Muscle layer of colon (tissue), 2 donors: Measurements from ENCODE around the gene NKG7.

Experiments used
- H3K27ac ChIP-seq: one replicate; pipeline ENCODE4 v1.7.0; 2013; ENCODE audit warnings: low read depth, mild to moderate bottlenecking, low read length, moderate library complexity
- H3K27me3 ChIP-seq, 2 donors: one replicate each; pipeline ENCODE4 v1.7.0; 2013; ENCODE audit warnings: low read length in 2 of 2, mild to moderate bottlenecking in 2 of 2; ENCODE audit not compliant: insufficient read depth in 2 of 2, control insufficient read depth in 1 of 2
- H3K36me3 ChIP-seq: one replicate; pipeline ENCODE4 v1.7.0; 2013; ENCODE audit warnings: mild to moderate bottlenecking, low read length; ENCODE audit not compliant: insufficient read depth
- H3K4me1 ChIP-seq: one replicate; pipeline ENCODE4 v1.7.0; 2013; ENCODE audit warnings: mild to moderate bottlenecking, low read length; ENCODE audit not compliant: insufficient read depth
- H3K4me3 ChIP-seq, 2 donors: one replicate each; pipeline ENCODE4 v1.7.0; 2013; ENCODE audit warnings: low read length in 2 of 2, low read depth in 1 of 2, mild to moderate bottlenecking in 1 of 2, moderate library complexity in 1 of 2
- H3K9ac ChIP-seq: one replicate; pipeline ENCODE4 v1.7.0; 2013; ENCODE audit warnings: low read length
- H3K9me3 ChIP-seq: one replicate; pipeline ENCODE4 v1.7.0; 2013; ENCODE audit warnings: mild to moderate bottlenecking, low read length
- donor health status: abdominal sarcoma.
- donor health status: Adenocarcinoma of cecum.

NKG7 gene

GRCh38 chr19:51354742-51355148 is 17.7 kb downstream of the NKG7 start:
- no peak overlapping the region for H3K4me3 ChIP-seq
- H3K9ac ChIP-seq, result no peak overlapping the region
- H3K9me3 ChIP-seq, result no peaks in the 10 kb centered on the region
- no peak overlapping the region for H3K27ac ChIP-seq
- peaks cover 17% of the 10 kb centered on the region for H3K36me3 ChIP-seq
- no peaks in the 10 kb centered on the region for H3K4me1 ChIP-seq
- H3K27me3 ChIP-seq, result no peaks in the 10 kb centered on the region

- Histone ChIP-seq H3K4me3 (no peak overlapping the region), H3K27ac (no peak overlapping the region), H3K36me3 (peaks cover 17% of the 10 kb centered on the region), H3K9ac (no peak overlapping the region), H3K27me3 (no peaks in the 10 kb centered on the region), H3K4me1 (no peaks in the 10 kb centered on the region), H3K9me3 (no peaks in the 10 kb centered on the region)
These were observed 18.2 kb downstream of the NKG7 start for GRCh38 chr19:51354103-51354741.

GRCh38 chr19:51352783-51353360 is 19.6 kb downstream of the NKG7 start:
- Histone ChIP-seq H3K9me3 (no peaks in the 10 kb centered on the region), H3K36me3 (peaks cover 22% of the 10 kb centered on the region), H3K9ac (no peak overlapping the region)

GRCh38 chr19:51351266-51351990 is 21.0 kb downstream of the NKG7 start:
- Histone ChIP-seq H3K9me3 (no peaks in the 10 kb centered on the region), H3K9ac (no peak overlapping the region), H3K27me3 (no peaks in the 10 kb centered on the region), H3K36me3 (peaks cover 29% of the 10 kb centered on the region), H3K4me3 (no peak overlapping the region), H3K4me1 (no peaks in the 10 kb centered on the region), H3K27ac (no peak overlapping the region)

More at GRCh38 chr19:51352783-51353360, 19.6 kb downstream of the NKG7 start:
- no peaks in the 10 kb centered on the region for H3K27me3 ChIP-seq
- no peak overlapping the region for H3K27ac ChIP-seq
- no peak overlapping the region for H3K4me3 ChIP-seq
- no peaks in the 10 kb centered on the region for H3K4me1 ChIP-seq

- Histone ChIP-seq H3K27ac (no peak overlapping the region), H3K27me3 (no peaks in the 10 kb centered on the region), H3K4me1 (no peaks in the 10 kb centered on the region), H3K4me3 (no peak overlapping the region), H3K36me3 (peaks cover 30% of the 10 kb centered on the region), H3K9me3 (no peaks in the 10 kb centered on the region), H3K9ac (no peak overlapping the region)
These were observed 25.1 kb downstream of the NKG7 start for GRCh38 chr19:51347209-51347928.

GRCh38 chr19:51346742-51347141 is 25.7 kb downstream of the NKG7 start:
- no peaks in the 10 kb centered on the region for H3K4me1 ChIP-seq
- no peaks in the 10 kb centered on the region for H3K9me3 ChIP-seq
- H3K36me3 ChIP-seq, result peaks cover 24% of the 10 kb centered on the region
- no peak overlapping the region for H3K4me3 ChIP-seq
- H3K27me3 ChIP-seq, result no peaks in the 10 kb centered on the region
- no peak overlapping the region for H3K9ac ChIP-seq
- H3K27ac ChIP-seq, result no peak overlapping the region

- H3K4me3 ChIP-seq, result no peak overlapping the region
- no peaks in the 10 kb centered on the region for H3K4me1 ChIP-seq
- H3K9me3 ChIP-seq, result no peaks in the 10 kb centered on the region
- no peak overlapping the region for H3K27ac ChIP-seq
- H3K36me3 ChIP-seq, result peaks cover 18% of the 10 kb centered on the region
- H3K27me3 ChIP-seq, result no peaks in the 10 kb centered on the region
- no peak overlapping the region for H3K9ac ChIP-seq
These were observed 27.3 kb downstream of the NKG7 start for GRCh38 chr19:51345076-51345620.

- Histone ChIP-seq H3K9ac (no peak overlapping the region), H3K9me3 (no peaks in the 10 kb centered on the region), H3K4me1 (peaks cover 9% of the 10 kb centered on the region), H3K27me3 (no peaks in the 10 kb centered on the region), H3K36me3 (peaks cover 9% of the 10 kb centered on the region), H3K27ac (no peak overlapping the region), H3K4me3 (no peak overlapping the region)
These were observed 29.6 kb downstream of the NKG7 start for GRCh38 chr19:51342631-51343569.

GRCh38 chr19:51341976-51342580 is 30.4 kb downstream of the NKG7 start, which contains the start of gene VSIG10L:
Gene VSIG10L, minus strand, starts transcription at chr19:51342139. Its CDS starts 15 bp downstream, at chr19:51342124.
- Histone ChIP-seq H3K4me3 (no peak within 1 kb of the TSS), H3K4me1 (peaks cover 9% of the 10 kb centered on the region), H3K27me3 (no peaks in the 10 kb centered on the region), H3K27ac (no peak within 1 kb of the TSS), H3K36me3 (peaks cover 4% of the 10 kb centered on the region), H3K9me3 (no peaks in the 10 kb centered on the region), H3K9ac (no peak within 1 kb of the TSS)

- Histone ChIP-seq H3K4me1 (peaks cover 9% of the 10 kb centered on the region), H3K9me3 (no peaks in the 10 kb centered on the region), H3K27ac (no peak overlapping the region), H3K9ac (no peak overlapping the region), H3K27me3 (no peaks in the 10 kb centered on the region), H3K36me3 (no peaks in the 10 kb centered on the region), H3K4me3 (no peak overlapping the region)
These were observed 31.4 kb downstream of the NKG7 start for GRCh38 chr19:51341066-51341465.
